Small intestine (tissue), 7 donors: ENCODE data around the gene STXBP6. TPM values are rescaled to one million over a fixed set of nuclear protein-coding genes. Genes with fewer than 3 reads are reported as not detected.
A peak's percentile ranks its signal among the peaks of the same experiment; 100 is the strongest.

Experiments
- DNase-seq, 2 donors: peaks; one replicate each; pipeline versions ENCODE4 v3.0.0 to v3.0.0-alpha.2; 2013
- FAIRE-seq: peaks from 2 replicates; lab custom pipeline; 2012; peaks lifted over from hg19 to GRCh38; lab: Jason Lieb, UNC
- H3K27ac ChIP-seq, 3 donors: one replicate each; pipeline ENCODE4 v1.5.1; 2013; ENCODE audit warnings: low read length in 2 of 3, mild to moderate bottlenecking in 2 of 3, control low read depth in 1 of 3, inconsistent platforms in 1 of 3, low read depth in 1 of 3, moderate library complexity in 1 of 3
- H3K27me3 ChIP-seq, 3 donors: one replicate each; pipeline ENCODE4 v1.6.1; 2013; ENCODE audit warnings: low read length in 3 of 3, inconsistent platforms in 1 of 3; ENCODE audit not compliant: control insufficient read depth in 3 of 3, insufficient read depth in 3 of 3
- H3K36me3 ChIP-seq, 3 donors: one replicate each; pipeline ENCODE4 v1.6.1; 2013; ENCODE audit warnings: low read length in 3 of 3, inconsistent platforms in 1 of 3, low read depth in 1 of 3, mild to moderate bottlenecking in 1 of 3, moderate library complexity in 1 of 3; ENCODE audit not compliant: control insufficient read depth in 3 of 3, insufficient read depth in 2 of 3
- H3K4me1 ChIP-seq, 3 donors: one replicate each; pipeline ENCODE4 v1.6.1; 2013; ENCODE audit warnings: low read length in 2 of 3, inconsistent platforms in 1 of 3, low read depth in 1 of 3, mild to moderate bottlenecking in 1 of 3, moderate library complexity in 1 of 3; ENCODE audit not compliant: control insufficient read depth in 3 of 3, insufficient read depth in 2 of 3
- H3K4me3 ChIP-seq, 3 donors: one replicate each; pipeline ENCODE4 v1.5.1; 2013; ENCODE audit warnings: low read length in 3 of 3, control low read depth in 1 of 3, inconsistent platforms in 1 of 3, low read depth in 1 of 3, mild to moderate bottlenecking in 1 of 3, moderate library complexity in 1 of 3
- H3K9me3 ChIP-seq, 2 donors: one replicate each; pipeline ENCODE4 v1.6.1; 2013; ENCODE audit warnings: low read depth in 1 of 2, low read length in 1 of 2; ENCODE audit not compliant: control insufficient read depth in 2 of 2, insufficient read depth in 1 of 2
- WGBS, 3 donors: extraction: QIAGEN DNeasy Blood & Tissue Kit; methylation state at CpG; one replicate each; pipeline ENCODE4 v1.1.7; 2013; 5-methylcytosine and 5-hydroxymethylcytosine counted together
- polyA plus RNA-seq, 4 donors: library from polyadenylated mRNA; stranded (reverse) in 3 of 4; unstranded in 1 of 4; fragments of 200-250 nt in 3 of 4; fragments of 120-200 nt in 1 of 4; gene quantifications; one replicate each; pipeline versions ENCODE4 v1.2.1 to v1.2.3, GENCODE V29; 2013
- donor health status: healthy with polysubstance abuse.
- donor health status: control.
- donor health status: control.
- donor health status: Bipolar disorder and iron deficiency.
- donor health status: healthy.

STXBP6 gene
- polyA plus RNA-seq, 4 donors, result 12.7 to 53.7 (median 24.0) TPM

DNA sequence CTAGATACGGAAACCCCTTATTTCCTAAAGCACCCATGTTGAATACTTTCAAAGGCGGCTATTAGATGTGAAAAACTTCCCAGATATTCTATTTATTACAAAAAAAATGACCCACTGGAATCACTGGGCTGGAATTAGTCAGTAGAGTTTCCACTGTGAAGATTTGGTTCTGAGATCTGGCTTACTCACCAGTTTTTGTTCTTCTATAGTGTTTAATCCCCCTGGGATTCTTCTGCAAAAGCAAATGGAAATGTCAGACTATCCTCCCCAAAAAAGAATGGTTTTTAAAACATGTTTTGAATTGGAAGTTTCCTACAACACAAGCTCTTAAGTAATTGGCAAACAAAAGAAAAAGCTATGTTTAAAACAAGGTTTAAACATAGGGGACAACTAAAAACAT lies 166.4 kb downstream of the STXBP6 start:
- no peaks in the 10 kb centered on the region for H3K36me3 ChIP-seq
- no peaks in the 10 kb centered on the region for H3K9me3 ChIP-seq
- no peak for DNase-seq
- FAIRE-seq, result no peak
- no peak overlapping the region for H3K27ac ChIP-seq
- H3K4me1 ChIP-seq, result no peaks in the 10 kb centered on the region
- WGBS, 3 donors, result 79 to 95% (median 88%) methylated on average over 2 of the region's 2 CpGs
- no peak overlapping the region for H3K4me3 ChIP-seq
- H3K27me3 ChIP-seq, result no peaks in the 10 kb centered on the region

DNA sequence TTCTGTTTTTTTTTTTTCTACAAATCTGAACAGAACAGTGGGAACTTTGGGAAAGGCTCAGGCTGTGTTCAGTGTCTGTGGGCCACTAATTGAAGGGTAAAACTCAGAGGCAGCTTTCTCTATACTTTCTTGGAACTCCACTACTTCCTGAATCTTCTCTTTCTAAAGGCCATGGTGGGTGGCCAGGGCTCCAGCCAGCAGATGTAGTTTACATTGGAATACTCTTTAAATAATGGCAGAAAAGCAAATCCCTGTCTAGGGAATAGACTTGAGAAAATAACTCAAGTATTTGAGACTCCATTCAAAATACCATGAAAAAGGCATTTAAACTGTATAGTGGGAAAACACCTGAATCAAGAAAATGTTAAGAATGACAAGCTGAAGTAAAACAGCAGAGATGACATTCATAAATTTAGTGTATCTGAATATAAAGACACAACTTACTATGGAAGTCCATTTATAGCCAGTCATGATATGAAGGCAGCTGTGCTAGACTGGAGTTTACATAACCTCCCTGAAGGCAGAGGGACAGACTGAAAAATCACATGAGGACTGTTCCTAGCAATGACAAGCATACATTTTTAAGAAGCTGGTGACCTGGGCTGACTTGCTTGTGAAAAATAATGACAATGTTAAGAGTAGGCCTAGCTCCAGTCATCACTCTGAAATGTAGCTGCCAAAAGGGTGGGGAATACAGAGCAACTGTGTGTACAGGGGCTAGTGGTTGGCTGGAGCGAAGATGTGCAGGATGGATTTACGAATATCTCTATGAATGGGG lies 168.6 kb downstream of the STXBP6 start:
- 90 to 91% (median 90%) methylated on average over 2 of the region's 2 CpGs for WGBS, 3 donors
- DNase-seq, result no peak
- no peaks in the 10 kb centered on the region for H3K9me3 ChIP-seq
- no peak for FAIRE-seq
- no peak overlapping the region for H3K4me3 ChIP-seq
- H3K27me3 ChIP-seq, result no peaks in the 10 kb centered on the region
- H3K4me1 ChIP-seq, result peaks cover 0 to 3% (median 0%) of the 10 kb centered on the region in 3 donors
- H3K27ac ChIP-seq, result no peak overlapping the region
- H3K36me3 ChIP-seq, result no peaks in the 10 kb centered on the region

DNA sequence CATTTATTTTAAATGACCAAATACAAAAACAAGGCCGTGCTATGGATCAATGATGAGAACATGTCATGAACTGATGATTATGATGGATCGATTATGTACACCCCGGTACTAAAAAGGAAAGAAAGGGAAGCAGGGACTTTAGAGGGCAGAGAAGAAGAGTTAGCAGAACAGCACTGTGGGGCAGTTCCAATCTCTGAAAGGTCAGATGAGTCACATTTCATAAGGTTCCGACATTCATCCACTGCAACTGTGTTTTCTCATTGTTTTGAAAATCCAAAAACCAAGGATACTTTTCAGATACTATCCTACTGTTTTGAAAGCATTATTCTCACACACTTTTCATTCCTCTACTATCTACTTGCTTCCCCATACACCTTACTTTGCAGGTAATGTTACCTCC lies 169.3 kb downstream of the STXBP6 start:
- no peak for DNase-seq
- H3K27ac ChIP-seq, result no peak overlapping the region

DNA sequence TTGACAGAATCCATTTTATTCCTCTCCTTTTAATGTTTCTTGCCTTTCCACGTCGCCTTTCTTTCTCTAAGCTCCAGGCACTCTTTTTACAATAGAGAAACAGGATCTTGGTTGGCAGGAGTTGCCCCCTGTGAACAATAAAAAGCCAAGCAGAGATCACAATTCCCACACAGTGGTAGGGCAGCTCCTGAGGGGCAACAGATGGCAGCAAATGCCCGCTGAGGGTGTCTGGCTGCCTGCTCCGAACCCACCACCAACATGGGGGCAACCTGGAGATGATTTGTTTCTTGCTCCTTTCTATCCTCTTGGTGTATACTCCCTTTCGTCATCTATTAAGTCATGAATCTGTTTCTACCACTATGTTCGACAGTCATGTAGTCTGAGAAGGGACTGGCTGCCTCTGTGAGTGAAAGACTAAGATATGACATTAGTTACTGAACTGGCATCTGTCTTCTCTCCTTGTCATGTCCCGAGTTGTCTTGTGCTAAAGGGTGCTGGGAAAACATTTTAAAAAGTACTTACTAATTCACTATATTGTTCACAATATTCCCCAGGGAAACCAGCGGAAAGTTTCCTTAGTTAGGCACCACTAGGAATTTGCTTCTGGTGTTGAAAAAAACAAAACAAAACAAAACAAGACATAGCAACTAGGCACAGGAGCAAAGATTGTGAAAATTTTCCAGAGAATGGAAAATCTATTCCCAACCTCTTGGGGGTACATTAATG lies 170.1 kb downstream of the STXBP6 start:
- H3K4me1 ChIP-seq, result peaks cover 1 to 9% (median 3%) of the 10 kb centered on the region in 3 donors
- FAIRE-seq, result no peak
- no peaks in the 10 kb centered on the region for H3K9me3 ChIP-seq
- H3K27ac ChIP-seq, result no peak overlapping the region
- no peak overlapping the region for H3K4me3 ChIP-seq
- H3K36me3 ChIP-seq, result no peaks in the 10 kb centered on the region
- 87 to 91% (median 90%) methylated on average over 8 of the region's 8 CpGs for WGBS, 3 donors
- H3K27me3 ChIP-seq, result no peaks in the 10 kb centered on the region
- no peak for DNase-seq

More for the DNA sequence above, 169.3 kb downstream of the STXBP6 start:
- FAIRE-seq, result no peak
- no peak overlapping the region for H3K4me3 ChIP-seq
- 84 to 94% (median 92%) methylated on average over 4 of the region's 4 CpGs for WGBS, 3 donors
- no peaks in the 10 kb centered on the region for H3K9me3 ChIP-seq
- H3K27me3 ChIP-seq, result no peaks in the 10 kb centered on the region
- peaks cover 0 to 9% (median 0%) of the 10 kb centered on the region in 3 donors for H3K4me1 ChIP-seq
- no peaks in the 10 kb centered on the region for H3K36me3 ChIP-seq

DNA sequence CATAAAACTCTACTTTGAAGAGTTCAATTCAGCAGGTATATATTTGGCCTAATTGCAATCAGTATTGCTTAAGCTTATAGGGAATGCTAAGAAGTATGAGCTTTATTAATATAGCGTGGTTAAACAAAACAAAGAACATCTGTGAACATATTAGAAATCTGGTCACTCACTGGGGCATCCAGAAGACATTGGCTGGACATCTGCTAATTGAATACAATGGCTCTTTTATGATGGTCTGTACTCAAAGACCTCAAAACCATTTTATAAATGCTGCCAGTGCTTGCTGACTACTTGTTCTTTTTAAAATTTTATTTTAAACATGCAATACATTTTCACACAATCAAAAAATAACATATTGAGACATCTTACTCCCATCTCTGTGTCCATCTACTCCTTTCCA lies 173.0 kb downstream of the STXBP6 start:
- no peak overlapping the region for H3K27ac ChIP-seq
- no peaks in the 10 kb centered on the region for H3K9me3 ChIP-seq
- no peak for FAIRE-seq
- DNase-seq, result no peak
- no peaks in the 10 kb centered on the region for H3K36me3 ChIP-seq
- H3K27me3 ChIP-seq, result no peaks in the 10 kb centered on the region
- WGBS, 3 donors, result 41 to 80% (median 60%) methylated on average over 1 of the region's 1 CpG
- H3K4me1 ChIP-seq, result peaks cover 1 to 9% (median 6%) of the 10 kb centered on the region in 3 donors
- no peak overlapping the region for H3K4me3 ChIP-seq

DNA sequence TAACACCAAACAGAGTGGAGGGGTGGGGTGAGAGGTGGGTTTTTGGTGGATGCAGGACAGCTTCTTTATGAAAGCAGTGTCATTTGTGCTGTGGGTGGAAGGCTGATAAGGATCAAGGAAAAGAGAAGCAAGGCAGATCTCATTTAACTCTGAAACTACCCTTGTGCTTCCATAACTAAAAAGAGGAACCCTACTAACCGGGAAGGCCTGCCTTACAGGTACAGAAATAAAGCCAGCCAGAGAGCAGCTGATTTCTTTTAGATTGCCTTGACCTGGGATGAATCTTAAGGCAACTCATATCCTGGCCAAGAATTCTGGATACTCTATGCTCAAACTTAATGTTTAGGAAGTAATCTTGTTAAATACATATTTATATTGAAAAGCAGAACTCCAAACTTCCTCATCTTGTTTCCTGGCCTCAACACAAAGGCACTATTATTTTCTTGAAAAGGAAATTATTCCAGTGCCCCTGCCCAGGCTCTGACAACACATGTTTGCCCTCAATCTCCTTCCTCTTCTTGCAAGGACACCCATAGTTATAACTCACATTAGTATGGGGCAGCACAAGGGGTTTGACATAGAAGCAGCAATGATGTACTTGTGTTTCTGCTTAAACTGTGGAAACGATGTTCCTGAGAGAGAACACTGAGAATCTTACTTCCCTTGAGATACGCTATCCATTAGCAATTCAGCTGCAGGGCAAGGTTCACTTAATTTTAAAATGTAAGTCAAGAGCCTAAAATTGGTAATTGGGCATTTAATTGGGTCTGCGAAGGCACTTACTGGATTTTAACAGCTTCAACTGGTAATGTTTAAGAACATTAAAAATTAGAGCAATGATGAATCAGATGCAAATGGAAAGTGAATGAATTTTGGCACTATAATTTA lies 173.7 kb downstream of the STXBP6 start:
- Histone ChIP-seq H3K4me3 (no peak overlapping the region), H3K27ac (peak overlapping the region in 1 of 3 donors; percentile 27), H3K27me3 (no peaks in the 10 kb centered on the region), H3K9me3 (no peaks in the 10 kb centered on the region), H3K36me3 (no peaks in the 10 kb centered on the region), H3K4me1 (peaks cover 1 to 12% (median 9%) of the 10 kb centered on the region in 3 donors)
- DNase-seq (no peak), FAIRE-seq (no peak)
- WGBS, 3 donors, result 46 to 52% (median 51%) methylated on average over 4 of the region's 4 CpGs

DNA sequence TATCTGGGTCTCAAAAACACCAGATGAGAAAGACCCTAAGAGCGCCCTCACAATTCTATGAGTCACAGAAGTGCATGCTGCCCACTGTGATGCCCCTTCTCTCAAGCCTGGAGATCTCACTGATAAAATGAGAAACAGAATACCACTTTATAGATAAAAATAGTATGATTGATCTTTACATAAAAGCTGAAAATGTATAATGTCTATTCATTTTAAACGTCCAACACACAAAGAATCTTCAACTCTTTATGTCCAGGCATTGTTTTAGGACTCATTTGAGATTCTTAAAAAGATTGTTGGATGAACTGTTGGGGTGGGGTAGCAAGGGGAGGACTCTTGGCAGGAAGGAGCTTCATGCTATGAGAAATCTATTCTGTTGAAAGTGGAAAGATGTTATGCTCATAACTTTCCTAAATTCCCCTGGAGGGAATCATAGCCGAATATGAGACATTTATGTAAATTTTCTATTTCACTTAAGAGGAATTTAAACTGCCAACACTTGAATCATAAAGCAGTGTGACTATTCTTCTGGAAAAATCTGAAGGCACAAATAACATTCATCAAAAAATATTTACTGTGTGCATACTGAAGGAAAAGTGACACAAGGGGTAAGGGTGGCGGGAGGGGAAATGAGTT lies 174.6 kb downstream of the STXBP6 start:
- H3K27me3 ChIP-seq, result no peaks in the 10 kb centered on the region
- FAIRE-seq, result no peak
- DNase-seq, result no peak
- H3K9me3 ChIP-seq, result no peaks in the 10 kb centered on the region
- H3K36me3 ChIP-seq, result no peaks in the 10 kb centered on the region
- H3K27ac ChIP-seq, result no peak overlapping the region
- peaks cover 1 to 14% (median 9%) of the 10 kb centered on the region in 3 donors for H3K4me1 ChIP-seq
- WGBS, 3 donors, result 66 to 70% (median 70%) methylated on average over 4 of the region's 4 CpGs
- no peak overlapping the region for H3K4me3 ChIP-seq
